Kidney epithelial cell (primary cell): ENCODE data around the gene DDX54. TPM values are rescaled to one million over a fixed set of nuclear protein-coding genes. Genes with fewer than 3 reads are reported as not detected.

Source experiments
- DNase-seq: peaks from one replicate; pipeline ENCODE4 v3.0.0-alpha.2; 2010; ENCODE audit warnings: low read depth
- H3K27me3 ChIP-seq: 2 replicates; pipeline ENCODE4 v1.6.0; 2011; ENCODE audit warnings: low read length; ENCODE audit not compliant: control insufficient read depth, insufficient read depth
- H3K36me3 ChIP-seq: 2 replicates; pipeline ENCODE4 v1.5.1; 2011; ENCODE audit warnings: low read length; ENCODE audit not compliant: control insufficient read depth, insufficient read depth
- H3K4me3 ChIP-seq: 2 replicates; pipeline ENCODE4 v1.5.1; 2011; ENCODE audit warnings: low read depth, mild to moderate bottlenecking, control low read depth, low read length
- CTCF ChIP-seq: IDR thresholded peaks from 2 replicates; pipeline ENCODE4 v1.5.1; 2011; ENCODE audit warnings: mild to moderate bottlenecking, moderate library complexity, low read length, control low read depth, inconsistent platforms; ENCODE audit not compliant: insufficient read depth, poor library complexity, severe bottlenecking
- total RNA-seq: library from RNA; depleted of rRNA; stranded (reverse); fragments of >200 nt; gene quantifications from 2 replicates; pipeline ENCODE4 v1.2.3, GENCODE V29; 2015

Gene DDX54
- total RNA-seq, 1 donor from 2014 or later: 77.6 TPM

DNA sequence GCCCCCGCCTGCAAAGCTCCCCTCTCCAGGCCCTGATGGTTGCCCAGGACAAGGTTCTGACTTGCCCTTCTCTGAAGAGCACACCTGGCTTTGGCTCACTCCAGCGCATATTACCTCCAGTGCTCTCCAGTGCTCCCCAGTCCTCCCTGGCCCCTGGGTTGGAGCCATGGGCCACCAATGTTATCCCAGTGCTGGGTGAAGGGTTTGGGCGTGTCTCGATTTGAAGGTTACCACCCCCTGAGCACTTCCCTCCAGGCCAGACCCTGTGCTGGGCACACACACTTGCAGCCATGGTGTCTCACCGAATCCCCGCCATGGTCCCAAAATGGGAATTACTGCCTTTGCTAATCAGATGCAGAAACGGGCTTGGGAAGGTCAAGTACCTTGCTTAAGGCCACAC is 11.3 kb upstream of the DDX54 start:
- Histone ChIP-seq H3K4me3 (no peak overlapping the region), H3K27me3 (no peaks in the 10 kb centered on the region), H3K36me3 (no peaks in the 10 kb centered on the region)
- no peak for DNase-seq
- TF ChIP-seq CTCF: no peak

- TF ChIP-seq CTCF: no peak
- Histone ChIP-seq H3K36me3 (no peaks in the 10 kb centered on the region), H3K27me3 (no peaks in the 10 kb centered on the region), H3K4me3 (no peak overlapping the region)
- DNase-seq: no peak
Observed at GRCh38 chr12:113195598-113195997, 10.3 kb upstream of the DDX54 start.

DNA sequence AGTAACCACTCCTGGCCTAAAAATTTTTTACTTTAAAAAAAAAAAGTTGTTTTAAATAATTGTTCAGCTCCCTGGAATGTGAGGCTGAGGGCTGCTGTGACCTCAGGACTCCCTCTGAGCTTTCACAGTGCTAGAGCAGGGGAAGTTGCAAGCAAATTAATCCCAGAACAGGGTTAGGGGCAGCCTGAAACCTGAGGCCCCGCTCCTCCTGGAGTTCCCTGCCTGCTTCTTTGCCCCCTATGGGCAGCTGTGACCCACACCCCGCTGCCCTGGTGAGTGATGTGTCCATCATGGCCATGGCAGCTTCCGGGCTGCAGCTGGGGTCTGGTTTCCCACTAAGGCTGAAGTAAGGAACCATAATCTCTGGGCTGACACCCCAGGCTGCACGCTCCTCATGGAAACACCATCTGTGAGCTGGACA is 9.7 kb upstream of the DDX54 start:
- no peak overlapping the region for H3K4me3 ChIP-seq
- no peaks in the 10 kb centered on the region for H3K36me3 ChIP-seq
- DNase-seq: no peak
- no peaks in the 10 kb centered on the region for H3K27me3 ChIP-seq
- no peak for TF ChIP-seq CTCF

- Histone ChIP-seq H3K36me3 (no peaks in the 10 kb centered on the region), H3K27me3 (no peaks in the 10 kb centered on the region), H3K4me3 (no peak overlapping the region)
- TF ChIP-seq CTCF: no peak
- no peak for DNase-seq
Observed at GRCh38 chr12:113191227-113191626, 5.9 kb upstream of the DDX54 start.

DNA sequence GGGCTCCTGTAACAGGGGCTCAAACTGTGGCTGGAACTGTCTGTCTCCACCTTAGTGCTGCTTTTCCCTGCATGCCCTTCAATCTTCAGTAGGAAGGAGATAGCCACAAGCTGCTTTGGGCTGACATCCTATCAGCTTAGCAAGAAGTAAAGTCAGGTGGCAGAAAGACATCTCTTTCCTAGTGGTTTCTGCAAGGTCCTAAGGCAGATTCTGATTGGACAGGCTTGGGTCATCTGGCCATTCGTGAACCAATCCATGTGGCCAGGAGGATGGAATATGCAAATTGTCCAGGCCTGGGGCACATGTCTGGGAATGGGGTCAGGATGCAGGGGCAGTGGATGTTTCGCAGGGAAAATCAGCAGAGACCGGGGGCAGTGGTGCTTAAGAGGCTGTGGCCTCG is 5.5 kb upstream of the DDX54 start:
- H3K36me3 ChIP-seq: no peaks in the 10 kb centered on the region

More for the DNA sequence above, 5.5 kb upstream of the DDX54 start:
- TF ChIP-seq CTCF: no peak
- Histone ChIP-seq H3K4me3 (no peak overlapping the region), H3K27me3 (no peaks in the 10 kb centered on the region)
- DNase-seq: no peak
